ENCODE data around the gene OPCML.

Gene OPCML

GRCh38 chr11:132960273-132961078 lies 571.8 kb downstream of the OPCML start:
- Mint-ChIP-seq H3K4me1 (ENCODE audit: low read depth) (no peaks in the 10 kb centered on the region), H3K27ac (no peak overlapping the region), H3K36me3 (ENCODE audit: low read depth) (no peaks in the 10 kb centered on the region), H3K9me3 (no peaks in the 10 kb centered on the region), H3K27me3 (no peaks in the 10 kb centered on the region), H3K4me3 (no peak overlapping the region)
- no peak for DNase-seq

- no peaks in the 10 kb centered on the region for H3K9me3 Mint-ChIP-seq
- no peaks in the 10 kb centered on the region for H3K36me3 Mint-ChIP-seq (ENCODE audit: low read depth)
- DNase-seq: no peak
- H3K27ac Mint-ChIP-seq: no peak overlapping the region
- no peak overlapping the region for H3K4me3 Mint-ChIP-seq
- H3K27me3 Mint-ChIP-seq: no peaks in the 10 kb centered on the region
- H3K4me1 Mint-ChIP-seq (ENCODE audit: low read depth): no peaks in the 10 kb centered on the region
Measured at GRCh38 chr11:132959693-132960092, 572.6 kb downstream of the OPCML start.

GRCh38 chr11:132957881-132958280 lies 574.4 kb downstream of the OPCML start:
- H3K4me3 Mint-ChIP-seq: no peak overlapping the region
- DNase-seq: no peak
- peaks cover 5% of the 10 kb centered on the region for H3K9me3 Mint-ChIP-seq
- no peaks in the 10 kb centered on the region for H3K4me1 Mint-ChIP-seq (ENCODE audit: low read depth)
- H3K36me3 Mint-ChIP-seq (ENCODE audit: low read depth): no peaks in the 10 kb centered on the region
- H3K27me3 Mint-ChIP-seq: no peaks in the 10 kb centered on the region
- H3K27ac Mint-ChIP-seq: no peak overlapping the region

- Mint-ChIP-seq H3K27me3 (peaks cover 15% of the 10 kb centered on the region), H3K9me3 (peaks cover 4% of the 10 kb centered on the region), H3K27ac (no peak overlapping the region), H3K36me3 (ENCODE audit: low read depth) (no peaks in the 10 kb centered on the region), H3K4me1 (ENCODE audit: low read depth) (peaks cover 2% of the 10 kb centered on the region), H3K4me3 (no peak overlapping the region)
- DNase-seq: no peak
Measured at GRCh38 chr11:132948252-132948651, 584.0 kb downstream of the OPCML start.

- Mint-ChIP-seq H3K9me3 (peaks cover 2% of the 10 kb centered on the region), H3K27me3 (peaks cover 39% of the 10 kb centered on the region), H3K36me3 (ENCODE audit: low read depth) (no peaks in the 10 kb centered on the region), H3K4me3 (no peak overlapping the region), H3K27ac (no peak overlapping the region), H3K4me1 (ENCODE audit: low read depth) (peaks cover 3% of the 10 kb centered on the region)
- no peak for DNase-seq
Measured at GRCh38 chr11:132944569-132944944, 587.7 kb downstream of the OPCML start.

- Mint-ChIP-seq H3K27me3 (peaks cover 39% of the 10 kb centered on the region), H3K4me3 (no peak overlapping the region), H3K36me3 (ENCODE audit: low read depth) (no peaks in the 10 kb centered on the region), H3K27ac (no peak overlapping the region), H3K4me1 (ENCODE audit: low read depth) (peaks cover 3% of the 10 kb centered on the region), H3K9me3 (no peaks in the 10 kb centered on the region)
- no peak for DNase-seq
Measured at GRCh38 chr11:132943706-132944568, 588.4 kb downstream of the OPCML start.

- peaks cover 39% of the 10 kb centered on the region for H3K27me3 Mint-ChIP-seq
- H3K27ac Mint-ChIP-seq: no peak overlapping the region
- H3K4me1 Mint-ChIP-seq (ENCODE audit: low read depth): peaks cover 3% of the 10 kb centered on the region
- no peaks in the 10 kb centered on the region for H3K9me3 Mint-ChIP-seq
- H3K36me3 Mint-ChIP-seq (ENCODE audit: low read depth): no peaks in the 10 kb centered on the region
- no peak for DNase-seq
- no peak overlapping the region for H3K4me3 Mint-ChIP-seq
Measured at GRCh38 chr11:132943357-132943705, 589.0 kb downstream of the OPCML start.

- peaks cover 39% of the 10 kb centered on the region for H3K27me3 Mint-ChIP-seq
- H3K4me1 Mint-ChIP-seq (ENCODE audit: low read depth): peaks cover 3% of the 10 kb centered on the region
- DNase-seq: no peak
- no peaks in the 10 kb centered on the region for H3K9me3 Mint-ChIP-seq
- no peaks in the 10 kb centered on the region for H3K36me3 Mint-ChIP-seq (ENCODE audit: low read depth)
- H3K27ac Mint-ChIP-seq: no peak overlapping the region
- H3K4me3 Mint-ChIP-seq: no peak overlapping the region
Measured at GRCh38 chr11:132942611-132943356, 589.5 kb downstream of the OPCML start.

GRCh38 chr11:132941761-132942160 lies 590.5 kb downstream of the OPCML start:
- Mint-ChIP-seq H3K4me3 (no peak overlapping the region), H3K4me1 (ENCODE audit: low read depth) (peaks cover 3% of the 10 kb centered on the region), H3K27ac (no peak overlapping the region), H3K9me3 (no peaks in the 10 kb centered on the region), H3K36me3 (ENCODE audit: low read depth) (no peaks in the 10 kb centered on the region), H3K27me3 (peaks cover 39% of the 10 kb centered on the region)
- no peak for DNase-seq

GRCh38 chr11:132941024-132941646 lies 591.2 kb downstream of the OPCML start:
- Mint-ChIP-seq H3K27me3 (peaks cover 39% of the 10 kb centered on the region), H3K9me3 (no peaks in the 10 kb centered on the region), H3K4me3 (no peak overlapping the region), H3K36me3 (ENCODE audit: low read depth) (no peaks in the 10 kb centered on the region), H3K4me1 (ENCODE audit: low read depth) (peaks cover 3% of the 10 kb centered on the region), H3K27ac (no peak overlapping the region)
- no peak for DNase-seq

- H3K9me3 Mint-ChIP-seq: no peaks in the 10 kb centered on the region
- no peak overlapping the region for H3K27ac Mint-ChIP-seq
- DNase-seq: no peak
- no peaks in the 10 kb centered on the region for H3K36me3 Mint-ChIP-seq (ENCODE audit: low read depth)
- no peak overlapping the region for H3K4me3 Mint-ChIP-seq
- peaks cover 12% of the 10 kb centered on the region for H3K27me3 Mint-ChIP-seq
- no peaks in the 10 kb centered on the region for H3K4me1 Mint-ChIP-seq (ENCODE audit: low read depth)
Measured at GRCh38 chr11:132937016-132937415, 595.3 kb downstream of the OPCML start.

- Mint-ChIP-seq H3K27me3 (no peaks in the 10 kb centered on the region), H3K9me3 (no peaks in the 10 kb centered on the region), H3K36me3 (ENCODE audit: low read depth) (no peaks in the 10 kb centered on the region), H3K4me3 (no peak overlapping the region), H3K4me1 (ENCODE audit: low read depth) (no peaks in the 10 kb centered on the region), H3K27ac (no peak overlapping the region)
- DNase-seq: no peak
Measured at GRCh38 chr11:132935383-132935782, 596.9 kb downstream of the OPCML start.

GRCh38 chr11:132933703-132934102 lies 598.6 kb downstream of the OPCML start:
- Mint-ChIP-seq H3K9me3 (no peaks in the 10 kb centered on the region), H3K4me1 (ENCODE audit: low read depth) (no peaks in the 10 kb centered on the region), H3K27ac (no peak overlapping the region), H3K27me3 (no peaks in the 10 kb centered on the region), H3K36me3 (ENCODE audit: low read depth) (no peaks in the 10 kb centered on the region), H3K4me3 (no peak overlapping the region)
- no peak for DNase-seq

GRCh38 chr11:132925825-132926469 lies 606.4 kb downstream of the OPCML start:
- H3K4me3 Mint-ChIP-seq: no peak overlapping the region
- H3K36me3 Mint-ChIP-seq (ENCODE audit: low read depth): no peaks in the 10 kb centered on the region
- H3K9me3 Mint-ChIP-seq: no peaks in the 10 kb centered on the region
- no peak overlapping the region for H3K27ac Mint-ChIP-seq
- DNase-seq: no peak
- no peaks in the 10 kb centered on the region for H3K4me1 Mint-ChIP-seq (ENCODE audit: low read depth)
- H3K27me3 Mint-ChIP-seq: no peaks in the 10 kb centered on the region

Data from activated T-cell treated with anti-CD3 and anti-CD28 coated beads, Interleukin-2, amount 50 U/mL, for 24 hours (primary cell).